ENCODE measurements around the gene SHROOM3.

SHROOM3 gene

GRCh38 chr4:76781698-76782595, 346.9 kb downstream of the SHROOM3 start:
- no peak for DNase-seq (ENCODE audit: low read depth in 2 of 2)

GRCh38 chr4:76782837-76783236, 347.8 kb downstream of the SHROOM3 start:
- DNase-seq (ENCODE audit: low read depth in 2 of 2), result no peak

GRCh38 chr4:76783836-76784235, 348.8 kb downstream of the SHROOM3 start:
- DNase-seq (ENCODE audit: low read depth in 2 of 2), result no peak

GRCh38 chr4:76784237-76784636, 349.2 kb downstream of the SHROOM3 start:
- DNase-seq (ENCODE audit: low read depth in 2 of 2), result no peak

- DNase-seq (ENCODE audit: low read depth in 2 of 2), result no peak
Measured at GRCh38 chr4:76787898-76788297, 352.9 kb downstream of the SHROOM3 start.

GRCh38 chr4:76790377-76790776, 355.3 kb downstream of the SHROOM3 start:
- no peak for DNase-seq (ENCODE audit: low read depth in 2 of 2)

- DNase-seq (ENCODE audit: low read depth in 2 of 2), result no peak
Measured at GRCh38 chr4:76791479-76791878, 356.4 kb downstream of the SHROOM3 start.

- DNase-seq (ENCODE audit: low read depth in 2 of 2), result no peak
Measured at GRCh38 chr4:76792418-76792817, 357.4 kb downstream of the SHROOM3 start.

GRCh38 chr4:76795243-76795642, 360.2 kb downstream of the SHROOM3 start:
- no peak for DNase-seq (ENCODE audit: low read depth in 2 of 2)

GRCh38 chr4:76799140-76799539, 364.1 kb downstream of the SHROOM3 start:
- no peak for DNase-seq (ENCODE audit: low read depth in 2 of 2)

- DNase-seq (ENCODE audit: low read depth in 2 of 2), result no peak
Measured at GRCh38 chr4:76799718-76800117, 364.7 kb downstream of the SHROOM3 start.

GRCh38 chr4:76800902-76801301, 365.9 kb downstream of the SHROOM3 start:
- DNase-seq (ENCODE audit: low read depth in 2 of 2), result no peak

- no peak for DNase-seq (ENCODE audit: low read depth in 2 of 2)
Measured at GRCh38 chr4:76801621-76802235, 366.7 kb downstream of the SHROOM3 start.

- no peak for DNase-seq (ENCODE audit: low read depth in 2 of 2)
Measured at GRCh38 chr4:76802236-76803021, 367.4 kb downstream of the SHROOM3 start.

GRCh38 chr4:76803522-76803921, 368.5 kb downstream of the SHROOM3 start:
- no peak for DNase-seq (ENCODE audit: low read depth in 2 of 2)

GRCh38 chr4:76804096-76804495, 369.1 kb downstream of the SHROOM3 start:
- no peak for DNase-seq (ENCODE audit: low read depth in 2 of 2)

- no peak for DNase-seq (ENCODE audit: low read depth in 2 of 2)
Measured at GRCh38 chr4:76806346-76806745, 371.3 kb downstream of the SHROOM3 start.

GRCh38 chr4:76806757-76807156, 371.7 kb downstream of the SHROOM3 start:
- no peak for DNase-seq (ENCODE audit: low read depth in 2 of 2)

GRCh38 chr4:76809594-76810305, 374.7 kb downstream of the SHROOM3 start:
- DNase-seq (ENCODE audit: low read depth in 2 of 2), result no peak

GRCh38 chr4:76811604-76812412, 376.8 kb downstream of the SHROOM3 start:
- no peak for DNase-seq (ENCODE audit: low read depth in 2 of 2)

GRCh38 chr4:76813070-76813469, 378.0 kb downstream of the SHROOM3 start:
- no peak for DNase-seq (ENCODE audit: low read depth in 2 of 2)

All from stimulated activated CD4-positive, alpha-beta T cell treated with anti-CD3 and anti-CD28 coated beads, Interleukin-15, amount 100 ng/mL, for 48 hours (primary cell).